H1 (cell line): ENCODE measurements around the gene B3GLCT.

Experiments used
- CTBP2 ChIP-seq: IDR thresholded peaks from 2 replicates; pipeline ENCODE4 v1.7.0; 2011; ENCODE audit warnings: borderline replicate concordance, mild to moderate bottlenecking, moderate library complexity, mixed read lengths, low read length; ENCODE audit not compliant: insufficient read depth, insufficient read length
- CTCF ChIP-seq, 3 experiments: IDR thresholded peaks; 1 replicate in 2 of 3; 2 replicates in 1 of 3; pipeline versions ENCODE4 v1.5.1 to v1.6.1; 2011; ENCODE audit warnings: low read length in 3 of 3, mild to moderate bottlenecking in 3 of 3, inconsistent platforms in 2 of 3, low read depth in 1 of 3, moderate library complexity in 1 of 3; ENCODE audit not compliant: insufficient read depth in 1 of 3; ENCODE audit errors: control extremely low read depth in 1 of 3
- EZH2 ChIP-seq: fragments of 200-600 bp; sonication (generic); IDR thresholded peaks from 2 replicates; pipeline ENCODE4 v1.7.1; 2012; ENCODE audit warnings: low read depth, mild to moderate bottlenecking, moderate library complexity, low read length, inconsistent platforms; ENCODE audit not compliant: severe bottlenecking
- HDAC6 ChIP-seq: IDR thresholded peaks from one replicate; pipeline ENCODE4 v1.7.1; 2012; ENCODE audit warnings: low read depth, mild to moderate bottlenecking, inconsistent platforms, low read length, moderate library complexity
- JUN ChIP-seq: IDR thresholded peaks from 2 replicates; pipeline ENCODE4 v1.6.1; 2011; ENCODE audit warnings: low read depth, mild to moderate bottlenecking, improper control_type of control experiment, low read length
- JUND ChIP-seq: IDR thresholded peaks from 2 replicates; pipeline ENCODE4 v1.6.1; 2011; ENCODE audit warnings: mild to moderate bottlenecking, improper control_type of control experiment, low read length
- KDM4A ChIP-seq: IDR thresholded peaks from one replicate; pipeline ENCODE4 v1.7.1; 2012; ENCODE audit warnings: low read depth, mild to moderate bottlenecking, moderate library complexity, low read length, inconsistent platforms; ENCODE audit not compliant: severe bottlenecking
- MAX ChIP-seq: IDR thresholded peaks from 2 replicates; pipeline ENCODE4 v1.6.1; 2012; ENCODE audit warnings: inconsistent platforms
- POLR2A ChIP-seq, 2 experiments: IDR thresholded peaks; 1 replicate in 1 of 2; 2 replicates in 1 of 2; pipeline ENCODE4 v1.6.1; 2011; ENCODE audit warnings: low read depth in 2 of 2, low read length in 2 of 2, mild to moderate bottlenecking in 2 of 2; ENCODE audit errors: control extremely low read depth in 1 of 2
- POLR2AphosphoS5 ChIP-seq: IDR thresholded peaks from 2 replicates; pipeline ENCODE4 v1.6.1; 2011; ENCODE audit warnings: low read depth, low read length
- RAD21 ChIP-seq, 2 experiments: IDR thresholded peaks in 1 of 2; conservative IDR thresholded peaks in 1 of 2; 2 replicates each; pipeline ENCODE4 v1.6.1; 2011; ENCODE audit warnings: low read depth in 2 of 2, low read length in 2 of 2, improper control_type of control experiment in 1 of 2, inconsistent platforms in 1 of 2, mild to moderate bottlenecking in 1 of 2, moderate library complexity in 1 of 2
- RBBP5 ChIP-seq: IDR thresholded peaks from 2 replicates; pipeline ENCODE4 v1.7.1; 2012; ENCODE audit warnings: low read depth, mild to moderate bottlenecking, inconsistent platforms, low read length, moderate library complexity, borderline replicate concordance
- SIN3A ChIP-seq, 2 experiments: IDR thresholded peaks in 1 of 2; conservative IDR thresholded peaks in 1 of 2; 2 replicates each; pipeline ENCODE4 v1.6.1; 2011 to 2012; ENCODE audit warnings: low read length in 2 of 2, improper control_type of control experiment in 1 of 2, low read depth in 1 of 2, mild to moderate bottlenecking in 1 of 2

DNA sequence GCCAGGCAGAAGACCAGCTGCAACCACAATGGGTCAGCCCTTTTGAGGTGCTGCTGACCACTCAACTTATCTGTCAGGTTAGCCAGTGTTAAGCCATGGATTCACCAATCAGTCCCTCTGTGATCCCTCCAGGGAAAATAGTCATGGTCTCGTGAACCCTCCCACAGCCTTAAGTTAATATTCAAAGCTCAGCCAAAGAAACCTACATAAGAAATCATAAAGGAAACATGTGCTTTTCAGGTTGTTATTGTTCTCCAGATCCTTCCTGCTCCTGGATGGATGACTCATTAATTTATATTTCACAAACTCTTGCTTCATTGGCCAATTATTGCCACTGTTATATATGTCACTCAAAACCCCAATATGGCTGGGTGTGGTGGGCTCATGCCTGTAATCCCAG, 161.9 kb downstream of the B3GLCT start:
- TF ChIP-seq CTCF (IDR thresholded peaks at IDR 0.05; ENCODE audit: control extremely low read depth in 1 of 3, insufficient read depth in 1 of 3, low read depth in 1 of 3, low read length in 3 of 3) (no peak), CTBP2 (no peak), EZH2 (no peak), KDM4A (no peak), JUN (no peak), POLR2A (IDR thresholded peaks at IDR 0.05; ENCODE audit: control extremely low read depth in 1 of 2, low read depth in 2 of 2, low read length in 2 of 2) (no peak), RAD21 (IDR thresholded peaks at IDR 0.05 in 1 of 2, conservative IDR thresholded peaks at IDR 0.05 in 1 of 2; ENCODE audit: low read depth in 2 of 2, low read length in 2 of 2) (no peak), MAX (no peak), POLR2AphosphoS5 (no peak), JUND (no peak), RBBP5 (no peak), SIN3A (conservative IDR thresholded peaks at IDR 0.05 in 1 of 2, IDR thresholded peaks at IDR 0.05 in 1 of 2; ENCODE audit: low read depth in 1 of 2, low read length in 2 of 2) (no peak), HDAC6 (no peak)
